ENCODE data around the gene TMEM185B.
A peak's percentile ranks its signal among the peaks of the same experiment; 100 is the strongest.

The TMEM185B gene

GRCh38 chr2:120220756-120221155, 2.4 kb downstream of the TMEM185B start:
- DNase-seq (ENCODE audit: low spot score): no peak
- TF ChIP-seq CTCF (IDR thresholded peaks at IDR 0.05; ENCODE audit: extremely low read depth, insufficient read depth, missing control alignments): no peak
- in situ Hi-C loops (cut with MboI; ENCODE audit: low pct_unique_long_range_greater_than_20kb, low sequenced_read_pairs, unreplicated experiment): no loop called here

- DNase-seq (ENCODE audit: low spot score): no peak
- in situ Hi-C loops (cut with MboI; ENCODE audit: low pct_unique_long_range_greater_than_20kb, low sequenced_read_pairs, unreplicated experiment): no loop called here
- no peak for TF ChIP-seq CTCF (IDR thresholded peaks at IDR 0.05; ENCODE audit: extremely low read depth, insufficient read depth, missing control alignments)
Measured at GRCh38 chr2:120219766-120220165, 3.4 kb downstream of the TMEM185B start.

GRCh38 chr2:120219291-120219690, 3.9 kb downstream of the TMEM185B start:
- in situ Hi-C loops (cut with MboI; ENCODE audit: low pct_unique_long_range_greater_than_20kb, low sequenced_read_pairs, unreplicated experiment): no loop called here
- DNase-seq (ENCODE audit: low spot score): no peak
- TF ChIP-seq CTCF (IDR thresholded peaks at IDR 0.05; ENCODE audit: extremely low read depth, insufficient read depth, missing control alignments): no peak

- in situ Hi-C loops (cut with MboI; ENCODE audit: low pct_unique_long_range_greater_than_20kb, low sequenced_read_pairs, unreplicated experiment): no loop called here
- no peak for TF ChIP-seq CTCF (IDR thresholded peaks at IDR 0.05; ENCODE audit: extremely low read depth, insufficient read depth, missing control alignments)
- DNase-seq (ENCODE audit: low spot score): no peak
Measured at GRCh38 chr2:120218181-120218580, 5.0 kb downstream of the TMEM185B start.

- no peak for TF ChIP-seq CTCF (IDR thresholded peaks at IDR 0.05; ENCODE audit: extremely low read depth, insufficient read depth, missing control alignments)
- DNase-seq (ENCODE audit: low spot score): peak; percentile 16
- in situ Hi-C loops (cut with MboI; ENCODE audit: low pct_unique_long_range_greater_than_20kb, low sequenced_read_pairs, unreplicated experiment): no loop called here
Measured at GRCh38 chr2:120210270-120210693, 12.9 kb downstream of the TMEM185B start.

GRCh38 chr2:120209427-120210269, 13.6 kb downstream of the TMEM185B start:
- in situ Hi-C loops (cut with MboI; ENCODE audit: low pct_unique_long_range_greater_than_20kb, low sequenced_read_pairs, unreplicated experiment): no loop called here
- TF ChIP-seq CTCF (IDR thresholded peaks at IDR 0.05; ENCODE audit: extremely low read depth, insufficient read depth, missing control alignments): no peak
- DNase-seq (ENCODE audit: low spot score): peak; percentile 6
